Stimulated activated CD4-positive, alpha-beta T cell treated with anti-CD3 and anti-CD28 coated beads, Interleukin-12 subunit alpha, Interleukin-12 subunit beta, amount 100 ng/mL, for 24 hours (primary cell): ENCODE data around the gene UBE2N.

Experiments
- DNase-seq, 2 experiments: peaks; one replicate each; pipeline ENCODE4 v3.0.0-alpha.2; 2020; ENCODE audit warnings: low read depth in 2 of 2

UBE2N gene

DNA sequence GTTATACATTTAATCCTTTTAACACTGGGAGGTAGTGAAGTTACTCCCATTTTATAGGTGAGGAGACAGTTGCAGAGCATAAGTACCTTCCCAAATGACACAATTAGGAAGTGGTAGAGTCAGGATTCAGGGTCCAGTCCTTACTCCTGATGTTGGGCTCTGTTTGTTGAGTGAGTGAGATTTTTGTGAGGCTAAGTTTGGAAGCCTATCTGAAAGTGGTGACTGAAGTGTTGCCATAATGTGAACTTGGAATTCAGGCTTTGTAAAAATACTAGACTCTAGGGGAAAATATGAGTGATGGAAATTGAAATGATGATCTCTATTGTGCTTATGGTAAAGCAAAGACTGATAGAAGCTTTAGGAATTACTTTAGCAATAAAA, 61.8 kb downstream of the UBE2N start:
- no peak for DNase-seq

DNA sequence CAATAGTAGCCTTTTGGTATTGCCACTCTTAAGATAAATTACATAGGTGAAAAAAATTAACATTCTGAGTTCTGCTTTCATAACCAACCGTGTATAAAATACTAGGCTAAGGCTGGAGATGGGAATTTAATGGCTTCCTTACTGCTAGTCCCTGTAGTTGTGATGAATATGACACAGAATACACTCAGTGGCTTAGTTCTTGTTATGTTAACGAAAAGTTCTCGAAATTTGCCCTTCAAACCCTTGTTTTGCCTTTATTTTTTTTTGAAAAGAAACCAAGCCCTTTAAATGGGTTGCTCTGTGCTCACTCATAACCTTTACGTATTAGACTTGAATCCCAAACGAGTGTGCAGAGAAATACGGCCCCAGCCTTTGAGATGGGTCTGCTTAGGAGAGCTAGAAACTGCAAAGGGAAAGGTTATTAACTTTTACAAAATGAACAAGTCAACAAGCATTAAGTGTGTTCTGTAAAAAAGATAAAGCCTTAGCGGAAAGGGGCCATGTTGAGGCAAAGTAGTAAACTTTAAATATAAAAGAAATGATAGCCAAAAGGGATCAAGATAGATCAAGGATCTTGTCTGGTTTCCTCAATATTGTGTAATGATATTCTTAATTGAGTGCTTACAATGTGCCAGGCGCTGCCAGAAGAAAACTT, 62.3 kb downstream of the UBE2N start:
- no peak for DNase-seq

DNA sequence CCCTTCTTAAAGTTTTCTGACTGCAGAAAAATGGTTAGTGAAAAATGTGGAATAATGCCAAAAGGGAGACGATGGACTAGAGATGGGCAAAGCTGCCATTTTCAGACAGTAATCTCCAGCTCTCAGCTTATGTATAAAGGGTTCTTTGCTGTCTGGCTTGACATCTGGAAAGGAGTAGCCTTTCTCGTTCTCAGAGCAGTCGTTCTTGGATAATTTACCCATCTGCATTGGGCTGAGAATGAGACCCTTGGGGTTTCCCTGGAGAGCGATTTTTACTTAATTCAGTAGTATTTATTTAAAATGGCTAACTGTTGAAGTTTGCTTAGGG, 62.8 kb downstream of the UBE2N start:
- no peak for DNase-seq

DNA sequence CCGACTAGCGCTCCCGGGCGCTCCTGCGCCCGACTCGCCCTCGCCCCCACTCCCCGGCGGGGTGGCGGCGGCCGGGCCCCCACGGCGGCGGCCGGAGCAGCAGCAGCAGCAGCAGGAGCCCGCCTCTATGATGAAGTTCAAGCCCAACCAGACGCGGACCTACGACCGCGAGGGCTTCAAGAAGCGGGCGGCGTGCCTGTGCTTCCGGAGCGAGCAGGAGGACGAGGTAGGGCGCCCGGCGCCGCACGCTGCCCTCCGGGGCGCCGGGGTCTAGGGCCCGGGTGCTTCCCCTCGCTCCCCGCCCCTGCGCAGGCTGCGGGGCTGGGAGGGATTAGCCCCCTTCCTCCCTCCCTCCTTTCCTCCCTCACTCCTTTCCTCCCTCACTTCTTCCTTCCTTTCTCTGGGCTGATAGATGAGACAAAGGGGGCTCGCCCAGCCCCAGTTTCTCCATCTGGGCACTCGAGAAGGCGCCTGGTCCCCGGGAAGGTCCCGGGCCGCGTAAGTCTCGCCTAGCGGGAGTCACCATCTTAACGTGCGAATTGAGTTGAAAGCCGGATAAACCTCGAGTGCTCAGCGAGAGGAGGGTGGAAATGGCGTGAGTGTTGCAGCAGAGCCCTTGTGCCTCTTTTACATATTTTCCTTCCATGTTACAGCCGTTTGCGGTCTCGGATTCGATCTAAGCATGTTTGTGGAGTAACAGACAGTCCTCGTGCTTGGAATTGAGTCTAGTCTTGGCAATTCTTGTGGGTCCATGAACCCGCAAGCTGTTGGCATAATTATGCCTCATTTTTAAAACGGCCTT, 63.4 kb downstream of the UBE2N start:
- DNase-seq: peak; percentile 32 to 48

DNA sequence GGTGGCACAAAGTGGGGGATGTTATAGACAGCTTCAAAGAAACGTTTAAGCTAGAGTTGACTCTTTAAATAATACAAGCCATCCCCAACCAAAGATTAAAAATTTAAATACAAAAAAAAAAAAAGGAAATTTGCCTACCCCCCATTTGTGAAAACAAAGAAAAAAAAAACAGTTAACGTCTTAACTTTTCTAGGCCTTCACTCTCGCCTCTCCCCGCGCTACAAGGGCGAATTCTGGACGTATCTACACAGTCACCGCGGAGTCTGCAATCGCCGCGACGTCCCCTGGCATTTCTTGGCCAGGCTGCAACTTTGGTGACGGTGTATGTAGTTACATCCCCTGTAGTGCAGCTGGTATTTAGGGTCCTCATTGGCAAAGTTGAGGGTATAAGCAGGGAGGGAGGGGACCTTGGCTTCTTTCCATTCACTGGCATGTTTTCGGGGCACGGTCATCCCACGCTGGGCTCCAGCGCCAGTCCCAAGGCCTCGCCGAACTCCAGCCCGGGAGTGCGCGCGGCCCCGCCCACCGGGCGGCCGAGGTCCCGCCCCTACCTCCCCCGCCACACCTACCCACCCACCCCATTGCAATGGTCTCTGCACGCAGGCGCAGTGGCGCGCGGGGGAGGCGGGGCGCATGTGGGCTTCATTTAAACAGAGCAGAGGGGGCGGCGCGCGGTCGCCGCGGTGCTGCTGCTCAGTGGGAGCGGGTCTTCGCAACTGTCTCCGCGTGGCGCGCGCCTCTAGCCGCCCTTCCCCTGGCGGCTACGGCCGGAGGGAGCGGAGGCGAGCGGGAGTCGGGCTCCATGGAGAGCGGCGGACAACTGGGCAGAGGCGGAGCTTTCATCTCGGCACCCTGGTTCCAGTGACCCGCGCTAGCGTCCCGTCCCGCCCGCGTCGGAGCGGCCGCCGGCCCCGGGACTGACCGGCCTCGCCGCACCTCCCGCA, 64.2 kb downstream of the UBE2N start, which contains the start of gene NUDT4:
Gene NUDT4, plus strand, starts transcription at position 674 of the 944 bp plus-strand sequence. CDS start 398 bp downstream, outside the sequence.
- DNase-seq: peak; percentile 94 to 96

DNA sequence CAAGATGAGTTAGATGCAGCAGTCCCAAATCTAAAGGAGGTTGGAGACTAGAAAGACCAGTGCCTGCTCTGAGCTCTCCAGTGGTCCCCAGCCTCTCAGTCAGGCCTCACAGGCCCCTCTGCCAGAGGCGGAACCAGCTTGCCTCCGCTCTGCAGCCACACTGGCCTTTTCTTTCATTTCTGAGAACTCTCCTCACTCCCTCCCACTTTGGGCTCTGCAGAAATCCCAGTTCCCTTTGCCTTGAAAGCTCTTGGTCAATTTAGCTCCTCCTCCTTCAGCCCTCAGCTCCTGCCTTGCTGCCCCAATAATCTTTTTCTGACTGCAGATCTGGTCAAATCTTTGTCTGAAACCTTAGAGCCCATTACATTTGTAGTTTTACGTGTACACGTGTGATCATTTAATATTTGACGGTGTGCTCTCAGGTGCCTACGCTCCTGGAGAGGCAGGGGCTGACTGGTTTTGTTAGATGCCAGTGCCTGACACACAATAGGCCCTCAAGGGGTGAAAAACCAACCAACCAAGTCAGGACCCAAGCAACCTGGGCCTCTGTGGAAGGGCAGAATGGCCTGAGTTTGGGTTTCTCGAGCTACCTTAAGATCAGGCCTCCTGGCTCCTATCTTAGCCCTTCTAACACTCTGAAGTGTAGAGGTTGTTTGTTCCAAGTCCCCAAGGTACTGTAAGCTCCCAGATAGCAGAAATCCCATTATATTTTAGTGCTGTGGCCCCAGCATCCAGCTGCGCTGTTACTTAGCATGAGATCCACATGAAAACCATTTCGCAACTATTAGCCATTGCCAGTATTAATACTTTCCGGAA, 65.1 kb downstream of the UBE2N start:
- no peak for DNase-seq

DNA sequence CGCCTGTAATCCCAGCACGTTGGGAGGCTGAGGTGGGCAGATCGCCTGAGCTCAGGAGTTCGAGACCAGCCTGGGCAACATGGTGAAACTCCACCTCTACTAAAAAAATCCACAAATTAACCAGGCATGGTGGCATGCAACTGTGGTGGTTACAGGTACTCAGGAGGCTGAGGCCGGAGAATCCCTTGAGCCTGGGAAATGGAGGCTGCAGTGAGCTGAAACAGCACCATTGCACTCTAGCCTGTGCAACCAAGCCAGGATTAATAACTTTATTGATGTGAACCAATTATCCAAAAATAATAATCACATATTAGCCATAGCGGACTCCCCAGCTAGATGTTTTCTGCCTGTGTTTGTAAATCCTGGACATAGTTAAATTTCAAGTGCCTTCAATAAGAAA, 65.8 kb downstream of the UBE2N start:
- no peak for DNase-seq

DNA sequence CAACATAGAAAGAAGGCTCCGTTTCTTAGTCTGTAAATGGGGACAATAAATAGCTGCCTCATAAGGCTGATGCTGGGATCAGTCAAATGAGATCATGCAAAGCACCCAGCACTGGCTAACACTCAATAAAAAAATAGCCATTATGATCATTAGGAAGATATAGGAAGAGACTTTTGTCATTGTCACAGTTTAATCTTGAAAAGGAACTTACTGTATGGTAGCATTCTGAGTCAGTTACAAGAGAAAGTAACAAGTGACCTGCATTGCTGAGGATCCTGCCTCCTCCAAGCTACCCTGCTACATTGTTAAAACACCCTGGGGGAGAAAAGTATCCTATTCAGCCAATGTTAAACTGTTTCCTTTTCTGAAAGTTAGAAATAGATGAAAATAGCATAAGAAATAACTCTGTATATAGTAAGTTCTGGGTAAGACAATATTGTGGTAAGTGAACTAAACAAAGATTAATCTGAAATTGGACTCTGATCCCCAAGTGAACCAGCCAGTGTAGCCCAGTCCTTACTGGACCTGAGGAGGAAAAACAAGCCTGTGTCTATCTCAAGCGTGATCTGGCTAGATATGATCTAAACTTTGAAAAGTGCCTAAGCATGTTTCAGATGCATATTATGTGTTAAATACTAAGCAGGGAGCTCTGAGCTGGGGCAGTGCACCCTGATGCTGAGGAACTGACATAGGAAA, 67.6 kb downstream of the UBE2N start:
- no peak for DNase-seq

DNA sequence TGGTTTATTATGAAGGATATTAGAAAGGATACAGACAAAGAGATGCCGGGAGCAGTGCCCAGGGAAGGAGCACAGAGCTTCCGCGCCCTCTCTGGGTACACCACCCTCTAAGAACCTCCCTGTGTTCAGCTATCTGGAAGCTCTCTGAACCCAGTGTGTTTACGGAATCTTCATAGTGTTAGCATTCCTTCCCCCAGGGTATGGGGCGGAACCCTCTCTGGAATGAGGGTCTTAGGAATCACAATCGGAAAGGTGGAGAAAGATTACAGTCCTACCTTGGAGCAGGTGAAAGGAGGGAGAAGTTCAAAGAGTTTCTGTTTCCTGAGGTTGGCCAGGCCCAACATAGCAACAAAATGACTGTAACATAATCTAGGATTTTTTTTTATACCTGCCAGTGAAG, 70.8 kb downstream of the UBE2N start:
- no peak for DNase-seq

DNA sequence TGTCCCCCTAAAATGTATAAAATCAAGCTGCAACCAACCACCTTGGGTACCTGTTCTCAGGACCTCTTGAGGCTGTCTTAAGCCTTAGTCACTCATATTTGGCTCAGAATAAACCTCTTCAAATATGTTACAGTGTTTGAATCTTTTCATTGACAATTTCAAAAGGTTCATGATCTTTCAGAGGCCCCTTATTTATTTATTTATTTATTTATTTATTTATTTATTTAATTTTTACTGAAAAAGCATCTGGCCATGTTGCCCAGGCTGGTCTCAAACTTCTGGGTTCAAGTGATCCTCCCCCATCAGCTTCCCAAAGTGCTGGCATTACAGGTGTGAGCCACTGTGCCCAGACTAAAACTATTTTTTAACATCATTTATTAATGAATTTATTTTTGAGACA, 72.2 kb downstream of the UBE2N start:
- no peak for DNase-seq

DNA sequence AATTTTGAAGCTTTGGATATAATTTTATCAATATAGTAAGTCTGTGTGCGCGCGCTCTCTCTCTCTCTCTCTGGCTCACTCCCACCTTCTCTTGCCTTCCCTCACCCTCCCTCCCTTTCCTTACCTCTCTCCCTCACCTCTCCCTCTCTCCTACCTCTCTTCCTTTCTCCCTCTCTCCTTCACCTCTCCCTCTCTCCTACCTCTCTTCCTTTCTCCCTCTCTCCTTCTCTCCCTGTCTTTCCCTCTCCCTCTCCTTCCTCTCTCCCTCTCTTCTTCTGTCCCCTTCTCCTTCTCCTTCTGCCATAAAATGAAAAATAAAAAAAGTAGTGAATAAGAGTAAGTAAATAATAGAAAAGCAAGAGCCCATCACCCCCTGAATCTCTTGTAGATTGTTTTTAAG, 73.0 kb downstream of the UBE2N start:
- DNase-seq: no peak

DNA sequence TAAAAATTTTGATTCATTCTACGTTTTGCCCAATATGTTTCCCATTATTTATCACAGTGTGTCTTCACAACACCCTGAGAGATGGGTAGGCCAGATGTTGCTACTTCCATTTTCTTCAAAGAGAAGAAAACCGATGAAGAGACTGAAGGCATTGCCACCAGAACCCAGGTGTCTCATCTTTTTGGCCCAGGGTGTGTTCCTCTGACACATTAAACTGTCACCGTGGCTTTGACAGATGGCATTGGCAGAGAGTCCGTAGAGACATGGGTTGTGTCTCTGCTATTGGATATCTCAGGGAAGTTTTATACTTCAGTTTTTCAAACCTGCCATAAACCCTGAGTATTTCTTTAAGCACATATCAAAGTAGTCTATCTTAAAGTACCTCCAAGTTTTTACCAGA, 75.3 kb downstream of the UBE2N start:
- no peak for DNase-seq

DNA sequence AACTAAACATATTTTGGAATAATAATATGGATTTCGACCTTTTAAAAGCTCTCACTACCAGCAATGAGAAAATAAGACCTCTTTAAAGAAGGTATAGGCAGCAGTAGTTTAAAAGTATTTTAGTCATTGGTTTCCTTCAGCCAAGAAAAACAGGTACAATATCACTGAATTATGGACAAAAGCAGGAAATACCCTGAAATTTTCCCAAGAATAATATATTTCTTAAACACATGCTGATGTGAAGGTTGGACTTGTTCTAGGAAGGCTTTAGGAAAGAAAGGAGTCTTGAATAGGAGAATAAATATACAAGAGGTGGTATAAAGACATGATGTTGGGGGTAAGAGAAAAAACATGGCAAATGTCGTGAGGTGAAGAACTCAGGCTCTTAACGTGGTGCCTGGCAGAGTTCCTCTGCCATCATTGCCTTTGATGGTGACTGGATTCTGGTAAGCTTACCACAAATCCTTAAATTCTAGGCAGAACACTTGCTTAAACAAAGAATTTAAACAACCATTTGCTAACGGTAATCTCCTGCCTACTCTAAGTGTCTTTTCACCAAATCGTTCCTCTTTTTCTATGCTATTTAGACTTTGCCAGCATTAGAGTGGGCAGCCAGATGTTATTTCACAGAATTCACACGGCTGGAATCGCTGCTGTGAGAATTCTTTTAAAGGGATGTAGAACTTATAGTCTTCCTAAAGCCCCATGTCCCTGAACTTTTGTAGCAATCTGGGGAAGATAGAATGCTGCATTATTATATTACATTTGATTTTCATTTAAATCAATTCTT, 75.9 kb downstream of the UBE2N start:
- no peak for DNase-seq

DNA sequence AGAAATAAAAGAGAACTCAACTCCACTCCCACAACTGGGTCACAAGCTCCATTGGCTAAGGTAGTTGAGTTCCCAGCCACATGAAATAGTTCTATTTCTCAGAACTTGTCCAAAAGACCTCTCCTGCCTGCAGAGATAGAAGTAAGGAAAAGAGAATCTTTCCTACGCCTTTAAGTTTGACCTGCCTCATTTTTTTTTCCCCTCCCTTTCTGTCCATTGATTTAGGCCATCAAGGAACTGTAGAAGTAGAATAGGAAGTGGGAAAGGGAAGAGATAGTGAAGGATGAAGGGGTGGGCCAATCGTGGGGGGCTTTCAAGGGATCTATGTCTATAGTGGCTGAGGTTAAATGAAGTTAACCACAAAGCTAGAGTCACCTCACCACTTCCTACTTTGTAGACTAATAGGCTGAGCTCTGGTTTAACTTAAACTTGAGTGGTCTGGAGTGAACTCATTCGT, 77.9 kb downstream of the UBE2N start:
- DNase-seq: no peak

DNA sequence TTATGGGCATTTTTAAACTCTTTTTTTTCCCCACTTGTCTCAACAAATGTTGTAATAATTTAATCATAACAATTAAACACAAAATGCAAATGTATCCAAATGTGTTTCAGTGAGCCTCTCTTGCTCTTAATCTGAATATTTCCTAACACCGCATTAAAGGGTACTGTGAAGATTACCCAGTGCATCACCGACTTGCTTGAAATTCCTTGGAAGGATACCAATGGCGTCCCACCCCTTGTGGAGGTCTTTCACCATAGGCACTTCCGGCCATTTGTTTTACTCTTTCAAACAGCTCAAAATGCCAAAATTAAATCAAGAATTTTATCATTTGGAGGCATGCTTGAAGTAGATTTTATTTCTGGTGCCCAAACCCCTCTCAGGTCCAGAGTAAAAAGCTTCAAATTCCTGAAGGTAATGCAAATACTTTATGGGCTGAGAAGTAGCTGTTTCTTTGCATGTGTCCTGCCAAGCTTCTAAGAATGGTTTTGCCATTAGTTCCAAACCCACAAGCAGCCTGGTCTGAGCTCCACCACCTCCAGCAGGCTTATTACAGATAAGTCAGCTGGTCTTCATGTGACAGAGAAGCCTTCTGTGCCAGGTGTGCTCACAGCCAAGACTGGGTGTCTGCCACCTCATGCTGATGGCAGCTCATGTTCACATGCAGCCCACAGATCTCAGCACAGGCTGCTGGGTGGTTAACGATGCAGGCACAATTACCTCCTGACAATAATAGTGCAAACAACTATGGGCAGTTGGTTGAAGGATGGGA, 80.4 kb downstream of the UBE2N start:
- no peak for DNase-seq

DNA sequence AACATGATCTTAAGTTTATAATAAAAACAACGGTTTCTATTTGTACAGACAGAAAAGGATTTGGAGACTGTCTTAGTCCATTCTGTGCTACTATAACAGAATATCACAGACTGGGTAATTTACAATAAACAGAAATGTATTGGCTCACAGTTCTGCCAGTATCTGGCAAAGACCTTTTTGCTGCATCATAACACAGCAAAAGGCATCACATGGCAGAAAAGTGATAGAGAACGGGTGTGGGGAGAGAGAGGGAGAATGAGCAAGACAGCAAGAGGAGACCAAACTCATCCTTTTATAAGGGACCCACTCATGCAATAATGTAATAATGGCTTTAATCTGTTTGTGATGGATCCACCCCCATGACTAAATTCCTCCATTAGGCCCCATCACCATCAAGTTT, 81.1 kb downstream of the UBE2N start:
- no peak for DNase-seq

DNA sequence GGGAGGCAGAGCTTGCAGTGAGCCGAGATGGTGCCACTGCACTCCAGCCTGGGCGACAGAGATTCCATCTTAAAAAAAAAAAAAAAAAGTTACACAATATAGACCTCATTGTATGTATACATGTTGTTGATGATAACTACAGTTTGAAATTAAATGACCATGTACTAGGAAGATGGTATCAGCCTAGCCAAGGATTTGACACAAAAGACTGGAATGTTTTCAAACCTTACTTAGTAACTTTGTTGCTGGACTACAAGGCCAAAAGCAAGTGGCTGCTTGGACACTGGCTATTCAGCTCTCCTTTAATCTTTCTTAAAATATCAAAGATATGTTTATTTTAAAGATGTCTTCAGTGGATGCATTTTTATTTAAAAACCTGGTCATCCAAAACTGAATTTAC, 82.9 kb downstream of the UBE2N start:
- no peak for DNase-seq

DNA sequence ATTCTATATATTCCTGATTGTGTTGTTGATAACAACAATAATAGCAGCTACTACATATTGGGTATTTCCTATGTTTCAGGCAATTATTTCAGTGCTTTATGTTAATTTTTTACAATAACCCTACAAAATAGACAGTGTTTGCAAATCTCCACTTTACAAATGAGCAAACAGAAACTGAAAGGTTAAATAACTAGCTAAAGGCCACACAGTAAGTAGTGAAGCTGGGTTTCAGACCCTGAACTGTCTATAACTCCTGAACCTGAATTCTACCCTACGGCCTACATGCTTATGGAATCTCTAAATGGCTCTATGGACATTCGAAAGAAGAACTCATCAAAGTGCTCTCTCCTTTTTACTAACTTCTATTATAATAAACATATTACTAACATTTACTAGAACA, 83.7 kb downstream of the UBE2N start:
- no peak for DNase-seq

DNA sequence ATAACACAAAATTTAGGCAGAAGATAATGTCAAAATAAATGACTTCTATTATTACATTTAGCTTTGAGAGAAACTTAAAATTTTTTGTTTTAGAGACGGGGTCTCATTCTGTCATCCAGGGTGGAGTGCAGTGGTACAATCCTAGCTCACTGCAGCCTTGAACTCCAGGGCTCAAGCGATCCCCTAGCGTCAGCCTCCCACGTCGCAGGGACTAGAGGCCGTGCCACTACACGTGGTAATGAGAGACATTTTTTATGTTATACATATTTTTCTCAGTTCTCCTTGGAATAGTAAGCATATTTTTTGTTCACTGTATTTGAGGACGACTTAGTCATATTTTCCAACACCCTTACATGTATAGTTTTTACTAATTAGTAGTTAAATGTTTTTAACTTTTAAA, 85.5 kb downstream of the UBE2N start:
- no peak for DNase-seq
